Right atrium auricular region (tissue), 2 donors: ENCODE measurements around the gene CMTM7. TPM values are rescaled to one million over a fixed set of nuclear protein-coding genes. Genes with fewer than 3 reads are reported as not detected.

ENCODE experiments used
- DNase-seq: peaks from one replicate; pipeline ENCODE4 v3.0.0-alpha.2; 2019; ENCODE audit warnings: low spot score
- H3K27ac ChIP-seq, 2 donors: fragments of 200-600 bp; sonication (generic); 1 replicate in 1 of 2; 2 replicates in 1 of 2; pipeline ENCODE4 v1.5.1; 2016 to 2019
- H3K27me3 ChIP-seq, 2 donors: fragments of 200-600 bp; sonication (generic); one replicate each; pipeline versions ENCODE4 v1.5.1 to v1.6.0; 2017 to 2019
- H3K36me3 ChIP-seq: fragments of 200-600 bp; sonication (generic); one replicate; pipeline ENCODE4 v1.5.1; 2016
- H3K4me1 ChIP-seq, 2 donors: fragments of 200-600 bp; sonication (generic); one replicate each; pipeline versions ENCODE4 v1.5.1 to v1.6.0; 2017 to 2019
- H3K4me3 ChIP-seq, 2 donors: fragments of 200-600 bp; sonication (generic); 1 replicate in 1 of 2; 2 replicates in 1 of 2; pipeline ENCODE4 v1.5.1; 2017 to 2019; ENCODE audit warnings: mild to moderate bottlenecking in 1 of 2, moderate library complexity in 1 of 2
- H3K9me3 ChIP-seq, 2 donors: fragments of 200-600 bp; sonication (generic); one replicate each; pipeline ENCODE4 v1.5.1; 2019
- total RNA-seq, 2 donors: library from RNA; depleted of rRNA; stranded (reverse); fragments of >200 nt; gene quantifications; one replicate each; pipeline ENCODE4 v1.1.0, GENCODE V29; 2016
- TF ChIP-seq, protein P1 (sequence below), 2 donors: fragments of 200-600 bp; sonication (generic); IDR thresholded peaks; one replicate each; pipeline ENCODE4 v1.5.1; 2019; ENCODE audit warnings: antibody characterized with exemption in 2 of 2

The CMTM7 gene
- total RNA-seq, 2 donors from 2014 or later: 8.2 to 10.5 TPM

DNA sequence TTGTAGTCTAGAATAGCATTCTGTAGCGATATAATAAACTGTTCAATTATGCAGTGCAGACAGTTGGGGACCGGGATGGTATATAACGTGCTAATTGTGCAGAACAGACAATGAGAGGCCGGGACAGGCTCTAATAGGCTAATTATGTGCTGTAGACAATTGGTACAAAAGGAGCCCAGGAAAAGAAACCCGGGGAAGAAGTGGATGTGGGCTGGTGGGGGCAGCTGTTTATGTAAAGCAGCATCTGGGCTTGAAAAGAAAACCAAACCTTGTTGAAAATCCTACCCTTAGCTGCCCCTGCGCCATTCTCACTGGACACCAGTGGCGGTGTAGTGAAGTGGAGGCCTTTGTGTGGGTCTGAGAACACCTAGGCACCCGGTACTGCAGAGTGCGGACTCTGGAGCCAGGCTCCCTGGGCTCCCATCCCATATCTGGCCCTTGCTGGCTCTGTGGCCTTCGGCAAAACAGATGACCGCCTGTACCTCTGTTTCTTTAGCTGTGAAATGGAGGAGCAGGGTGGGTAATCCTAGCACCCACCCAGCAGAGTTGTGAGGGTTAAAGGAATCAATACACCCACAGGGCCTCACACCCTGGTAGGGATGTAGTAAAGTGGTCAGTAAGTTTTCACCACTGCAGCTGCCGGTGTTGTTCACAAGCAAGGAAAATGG is 59.5 kb downstream of the CMTM7 start:
- H3K9me3 ChIP-seq: no peaks in the 10 kb centered on the region
- no peak for DNase-seq
- H3K27me3 ChIP-seq: no peaks in the 10 kb centered on the region
- TF ChIP-seq, protein P1, sequence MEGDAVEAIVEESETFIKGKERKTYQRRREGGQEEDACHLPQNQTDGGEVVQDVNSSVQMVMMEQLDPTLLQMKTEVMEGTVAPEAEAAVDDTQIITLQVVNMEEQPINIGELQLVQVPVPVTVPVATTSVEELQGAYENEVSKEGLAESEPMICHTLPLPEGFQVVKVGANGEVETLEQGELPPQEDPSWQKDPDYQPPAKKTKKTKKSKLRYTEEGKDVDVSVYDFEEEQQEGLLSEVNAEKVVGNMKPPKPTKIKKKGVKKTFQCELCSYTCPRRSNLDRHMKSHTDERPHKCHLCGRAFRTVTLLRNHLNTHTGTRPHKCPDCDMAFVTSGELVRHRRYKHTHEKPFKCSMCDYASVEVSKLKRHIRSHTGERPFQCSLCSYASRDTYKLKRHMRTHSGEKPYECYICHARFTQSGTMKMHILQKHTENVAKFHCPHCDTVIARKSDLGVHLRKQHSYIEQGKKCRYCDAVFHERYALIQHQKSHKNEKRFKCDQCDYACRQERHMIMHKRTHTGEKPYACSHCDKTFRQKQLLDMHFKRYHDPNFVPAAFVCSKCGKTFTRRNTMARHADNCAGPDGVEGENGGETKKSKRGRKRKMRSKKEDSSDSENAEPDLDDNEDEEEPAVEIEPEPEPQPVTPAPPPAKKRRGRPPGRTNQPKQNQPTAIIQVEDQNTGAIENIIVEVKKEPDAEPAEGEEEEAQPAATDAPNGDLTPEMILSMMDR (IDR thresholded peaks at IDR 0.05): no peak
- no peaks in the 10 kb centered on the region for H3K4me1 ChIP-seq
- H3K36me3 ChIP-seq: no peaks in the 10 kb centered on the region
- H3K4me3 ChIP-seq: no peak overlapping the region
- no peak overlapping the region for H3K27ac ChIP-seq

DNA sequence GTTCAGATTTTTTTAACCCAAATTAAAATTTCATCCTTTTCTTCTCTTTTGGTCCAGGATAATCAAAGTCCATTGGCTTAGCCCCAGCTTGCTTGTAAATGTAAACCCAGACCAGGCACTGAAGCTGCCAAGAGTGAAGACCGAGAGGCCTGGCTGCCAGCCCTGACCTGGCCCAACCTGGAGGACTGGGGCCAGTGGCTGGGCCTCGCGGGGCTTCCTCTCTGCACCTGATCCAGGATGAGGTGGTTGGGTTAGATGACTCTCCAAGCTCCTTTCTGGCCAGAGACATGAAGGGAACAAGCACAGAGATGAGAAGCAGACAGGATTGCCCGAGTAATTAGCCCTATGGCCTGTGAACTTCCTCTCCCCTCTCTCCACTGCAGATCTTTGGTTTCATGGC is 60.4 kb downstream of the CMTM7 start:
- no peaks in the 10 kb centered on the region for H3K27me3 ChIP-seq
- H3K9me3 ChIP-seq: no peaks in the 10 kb centered on the region
- TF ChIP-seq, protein P1 (IDR thresholded peaks at IDR 0.05): no peak
- no peak overlapping the region for H3K27ac ChIP-seq
- no peaks in the 10 kb centered on the region for H3K4me1 ChIP-seq
- no peaks in the 10 kb centered on the region for H3K36me3 ChIP-seq
- DNase-seq: no peak
- no peak overlapping the region for H3K4me3 ChIP-seq

DNA sequence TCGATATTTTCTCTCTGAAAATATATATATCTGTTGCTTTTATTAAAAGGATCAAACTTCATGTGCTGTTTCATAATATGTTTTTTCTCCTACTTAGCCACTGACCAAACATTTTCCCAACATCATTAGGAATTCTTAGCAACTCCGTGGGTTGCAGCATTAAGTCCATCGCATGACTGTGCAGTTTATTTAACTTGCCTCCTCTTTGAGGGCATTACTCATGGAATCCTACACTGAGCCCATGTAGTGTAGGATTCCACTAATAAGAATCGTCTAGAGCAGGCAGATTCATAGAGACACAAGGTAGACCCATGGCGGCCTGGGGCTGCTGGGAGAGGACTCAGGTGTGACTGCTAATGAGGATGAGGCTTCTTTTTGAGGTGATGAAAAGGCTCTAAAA is 61.7 kb downstream of the CMTM7 start:
- no peaks in the 10 kb centered on the region for H3K4me1 ChIP-seq
- no peak overlapping the region for H3K4me3 ChIP-seq
- H3K27me3 ChIP-seq: no peaks in the 10 kb centered on the region
- no peak for DNase-seq
- H3K36me3 ChIP-seq: no peaks in the 10 kb centered on the region
- TF ChIP-seq, protein P1 (IDR thresholded peaks at IDR 0.05): no peak
- H3K27ac ChIP-seq: no peak overlapping the region
- no peaks in the 10 kb centered on the region for H3K9me3 ChIP-seq

DNA sequence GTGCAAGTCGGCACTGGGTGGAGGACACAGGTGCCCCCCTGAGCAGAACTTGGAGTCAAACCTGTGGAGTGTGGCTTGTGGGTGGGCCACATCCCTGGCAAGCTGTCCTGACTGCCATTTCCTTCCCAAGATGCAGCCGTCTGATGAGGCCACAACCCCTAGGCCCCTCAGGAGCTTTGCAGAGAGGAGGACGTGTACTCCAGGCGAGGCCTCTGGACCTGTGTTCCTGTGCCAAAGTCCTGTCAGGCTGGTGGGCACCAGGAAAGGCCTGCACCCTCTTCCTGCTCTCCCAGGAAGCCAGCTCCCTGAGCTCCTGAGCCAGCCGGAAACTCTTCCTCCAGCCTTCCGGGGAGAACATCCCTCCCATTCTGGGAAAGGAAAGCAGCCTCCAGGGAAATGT is 62.5 kb downstream of the CMTM7 start:
- Histone ChIP-seq H3K27ac (no peak overlapping the region), H3K27me3 (no peaks in the 10 kb centered on the region), H3K36me3 (no peaks in the 10 kb centered on the region), H3K4me1 (no peaks in the 10 kb centered on the region), H3K9me3 (no peaks in the 10 kb centered on the region), H3K4me3 (no peak overlapping the region)
- DNase-seq: no peak
- TF ChIP-seq, protein P1 (IDR thresholded peaks at IDR 0.05): no peak

DNA sequence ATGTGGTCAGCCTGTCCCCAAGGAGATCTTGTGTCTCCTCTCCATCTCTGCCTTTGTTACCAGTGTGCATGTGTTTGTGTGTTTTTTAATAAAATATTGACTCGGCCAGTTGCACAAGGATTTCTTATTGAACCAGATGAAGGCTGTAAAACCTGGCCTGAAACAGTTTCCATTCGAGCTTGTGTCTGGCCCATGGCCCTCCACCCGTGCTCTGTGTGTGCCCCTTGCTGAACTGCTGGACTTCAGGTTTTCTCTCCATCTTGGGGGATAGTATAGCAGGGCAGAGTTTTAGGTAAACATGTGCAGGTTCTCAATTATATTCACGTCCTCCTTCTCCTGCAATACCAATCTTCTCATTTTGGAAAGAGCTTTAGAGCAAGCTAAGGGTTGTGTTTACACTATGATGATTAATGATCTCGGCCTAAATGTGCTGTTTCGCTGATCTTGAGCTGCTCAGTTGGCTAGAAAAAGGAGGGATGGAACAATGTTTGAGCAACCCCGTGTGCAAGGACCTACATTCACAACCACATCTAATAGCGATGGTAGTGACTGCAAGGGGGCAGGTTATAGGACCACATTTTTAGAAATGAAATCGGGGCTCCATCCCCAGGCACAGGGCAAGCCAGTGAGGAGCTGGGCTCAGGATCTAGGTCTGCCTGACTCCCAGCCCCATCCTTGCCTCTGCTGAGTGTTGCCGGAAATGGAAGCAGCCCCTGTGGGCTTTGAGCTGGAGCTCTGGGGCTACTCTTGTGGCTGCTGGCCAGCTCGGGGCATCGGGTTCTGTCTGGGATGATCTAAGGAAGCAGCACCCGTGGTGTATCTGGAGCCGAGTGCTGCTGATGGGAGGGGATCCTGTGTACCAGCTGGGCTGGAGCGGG is 63.3 kb downstream of the CMTM7 start:
- Histone ChIP-seq H3K4me1 (no peaks in the 10 kb centered on the region), H3K36me3 (no peaks in the 10 kb centered on the region), H3K9me3 (no peaks in the 10 kb centered on the region), H3K27me3 (no peaks in the 10 kb centered on the region), H3K4me3 (no peak overlapping the region), H3K27ac (no peak overlapping the region)
- TF ChIP-seq, protein P1 (IDR thresholded peaks at IDR 0.05): no peak
- no peak for DNase-seq
